ENCODE results near the gene PSMD5.

PSMD5 gene

GRCh38 chr9:120855827-120856670 lies 13.3 kb upstream of the PSMD5 start:
- no peak for DNase-seq (ENCODE audit: low spot score)

- DNase-seq (ENCODE audit: low spot score) = no peak
Measured at GRCh38 chr9:120854596-120855327, 12.0 kb upstream of the PSMD5 start.

GRCh38 chr9:120853198-120853597 lies 10.5 kb upstream of the PSMD5 start:
- DNase-seq (ENCODE audit: low spot score) = no peak

GRCh38 chr9:120852240-120853010 lies 9.7 kb upstream of the PSMD5 start:
- DNase-seq (ENCODE audit: low spot score) = no peak

- DNase-seq (ENCODE audit: low spot score) = no peak
Measured at GRCh38 chr9:120851449-120851848, 8.7 kb upstream of the PSMD5 start.

- DNase-seq (ENCODE audit: low spot score) = no peak
Measured at GRCh38 chr9:120850315-120850714, 7.6 kb upstream of the PSMD5 start.

GRCh38 chr9:120846906-120847305 lies 4.2 kb upstream of the PSMD5 start:
- no peak for DNase-seq (ENCODE audit: low spot score)

- no peak for DNase-seq (ENCODE audit: low spot score)
Measured at GRCh38 chr9:120846251-120846889, 3.6 kb upstream of the PSMD5 start.

GRCh38 chr9:120845255-120845654 lies 2.5 kb upstream of the PSMD5 start:
- DNase-seq (ENCODE audit: low spot score) = no peak

GRCh38 chr9:120841930-120842684 lies 615 bp downstream of the PSMD5 start:
- no peak for DNase-seq (ENCODE audit: low spot score)

- no peak for DNase-seq (ENCODE audit: low spot score)
Measured at GRCh38 chr9:120839146-120839545, 3.6 kb downstream of the PSMD5 start.

GRCh38 chr9:120837921-120838320 lies 4.8 kb downstream of the PSMD5 start:
- no peak for DNase-seq (ENCODE audit: low spot score)

- DNase-seq (ENCODE audit: low spot score) = no peak
Measured at GRCh38 chr9:120833325-120833724, 9.4 kb downstream of the PSMD5 start.

GRCh38 chr9:120832807-120833206 lies 9.9 kb downstream of the PSMD5 start:
- no peak for DNase-seq (ENCODE audit: low spot score)

- no peak for DNase-seq (ENCODE audit: low spot score)
Measured at GRCh38 chr9:120830865-120831264, 11.9 kb downstream of the PSMD5 start.

GRCh38 chr9:120830151-120830550 lies 12.6 kb downstream of the PSMD5 start:
- DNase-seq (ENCODE audit: low spot score) = no peak

- DNase-seq (ENCODE audit: low spot score) = no peak
Measured at GRCh38 chr9:120829650-120830049, 13.1 kb downstream of the PSMD5 start.

- DNase-seq (ENCODE audit: low spot score) = no peak
Measured at GRCh38 chr9:120820095-120820494, 22.6 kb downstream of the PSMD5 start.

- DNase-seq (ENCODE audit: low spot score) = no peak
Measured at GRCh38 chr9:120818595-120818994, 24.1 kb downstream of the PSMD5 start.

GRCh38 chr9:120815075-120815474 lies 27.6 kb downstream of the PSMD5 start:
- DNase-seq (ENCODE audit: low spot score) = no peak

- DNase-seq (ENCODE audit: low spot score) = no peak
Measured at GRCh38 chr9:120808931-120809330, 33.8 kb downstream of the PSMD5 start.

All from HuH-7 (cell line).